Measurements from ENCODE around the gene BCL7A. TPM values are rescaled to one million over a fixed set of nuclear protein-coding genes. Genes with fewer than 3 reads are reported as not detected.

The BCL7A gene
- polyA plus RNA-seq, 1 of the 3 experiments (the other 2 are of a cell fraction): 34.0 TPM

GRCh38 chr12:122076743-122077495, 55.2 kb downstream of the BCL7A start:
- H3K27ac ChIP-seq (ENCODE audit: low read depth in 2 of 2, low read length in 1 of 2): no peak overlapping the region
- ChIA-PET CTCF (interaction anchor here (1.9 to 3.9 kb wide), 3 partner anchors 14 to 25 kb away, joined by 4 to 17 read pairs (median 9); no protein-coding TSS in a partner anchor), POLR2A (no interaction called here)
- H3K4me2 ChIP-seq: no peak overlapping the region
- no peaks in the 10 kb centered on the region for H3K27me3 ChIP-seq (ENCODE audit: insufficient read depth)
- TF ChIP-seq TCF12 (IDR thresholded peaks at IDR 0.05) (no peak), SIN3A (IDR thresholded peaks at IDR 0.05; ENCODE audit: borderline replicate concordance, low read depth, low read length) (no peak)
- no peak overlapping the region for H3K9ac ChIP-seq
- 98% methylated on average over 10 of the region's 10 CpGs for WGBS (ENCODE audit: low lambda C conversion rate)
- H3K4me3 ChIP-seq (ENCODE audit: low read depth in 2 of 2, low read length in 1 of 2): no peak overlapping the region
- H2AFZ ChIP-seq (ENCODE audit: low read depth): no peak overlapping the region
- DNase-seq: no peak
- peaks cover 10% of the 10 kb centered on the region; the same call in 1 of the 2 replicates for H4K20me1 ChIP-seq (ENCODE audit: insufficient read depth)
- H3K36me3 ChIP-seq (replicated peaks in 1 of 2; ENCODE audit: control insufficient read depth in 1 of 2, insufficient read depth in 2 of 2, low read length in 1 of 2): no peaks in the 10 kb centered on the region
- no peaks in the 10 kb centered on the region for H3K9me2 ChIP-seq
- H3K4me1 ChIP-seq (ENCODE audit: control insufficient read depth in 1 of 2, insufficient read depth in 2 of 2, low read depth in 1 of 2, low read length in 1 of 2): peaks cover 17 to 35% of the 10 kb centered on the region in 2 experiments
- no peaks in the 10 kb centered on the region for H3K9me3 ChIP-seq
- peaks cover 31% of the 10 kb centered on the region for H3K79me2 ChIP-seq (ENCODE audit: insufficient read depth)
- H3F3A ChIP-seq (replicated peaks; ENCODE audit: insufficient read depth): peaks cover 41% of the 10 kb centered on the region

DNA sequence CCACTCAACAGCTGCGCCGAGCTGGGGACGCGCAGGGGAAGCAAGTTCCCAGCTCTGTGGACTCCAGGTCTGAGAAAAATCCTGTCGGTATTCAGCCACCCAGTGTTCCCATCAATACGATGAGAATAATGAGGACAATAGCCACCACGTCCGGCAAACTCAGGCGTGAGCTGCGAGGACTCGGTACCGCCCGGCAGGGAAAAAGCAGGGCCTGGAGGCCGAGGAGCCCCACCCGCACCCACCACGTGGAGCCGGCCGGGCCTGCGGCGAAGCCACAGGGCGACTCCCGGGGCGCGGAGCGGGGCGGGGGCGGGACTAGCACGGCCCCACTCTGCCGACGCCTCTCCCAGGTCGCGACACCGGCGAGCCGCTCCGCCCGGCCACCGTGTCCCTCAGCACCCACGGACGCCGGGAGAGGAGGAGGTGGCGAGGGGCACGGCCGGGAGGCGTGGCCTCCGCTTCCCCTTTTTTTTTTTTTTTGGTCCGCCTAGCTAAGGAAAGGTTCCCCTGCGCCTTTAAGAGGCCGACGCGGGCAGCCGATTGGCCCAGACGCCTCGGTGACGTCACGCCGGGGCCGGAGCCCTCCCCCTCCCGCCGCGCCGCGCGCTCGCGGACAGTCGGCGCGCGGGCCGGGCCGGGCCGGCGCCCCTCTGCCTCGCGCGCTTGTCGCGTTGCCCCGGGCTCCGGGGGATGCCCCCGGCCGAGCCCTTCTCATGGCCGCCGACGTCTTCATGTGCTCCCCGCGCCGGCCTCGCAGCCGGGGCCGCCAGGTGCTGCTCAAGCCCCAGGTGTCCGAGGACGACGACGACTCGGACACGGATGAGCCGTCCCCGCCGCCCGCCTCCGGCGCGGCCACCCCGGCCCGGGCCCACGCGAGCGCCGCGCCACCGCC, 56.7 kb downstream of the BCL7A start, which contains the start of gene MLXIP:
Gene MLXIP (plus strand): TSS at position 616 of the 892 bp plus-strand sequence. CDS start 98 bp downstream, at position 714.
- H3K9me3 ChIP-seq: no peaks in the 10 kb centered on the region
- POLR2A ChIA-PET: interaction anchor here (0.6 to 1.6 kb wide), 5 partner anchors 9 to 687 kb away, joined by 3 to 8 read pairs (median 4); no protein-coding TSS in a partner anchor
- TF ChIP-seq, protein P1, sequence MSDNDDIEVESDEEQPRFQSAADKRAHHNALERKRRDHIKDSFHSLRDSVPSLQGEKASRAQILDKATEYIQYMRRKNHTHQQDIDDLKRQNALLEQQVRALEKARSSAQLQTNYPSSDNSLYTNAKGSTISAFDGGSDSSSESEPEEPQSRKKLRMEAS (IDR thresholded peaks at IDR 0.05; ENCODE audit: low read depth): peak; percentile 97
- TF ChIP-seq JUND (IDR thresholded peaks at IDR 0.05): no peak
- no peak for TF ChIP-seq PBX3 (IDR thresholded peaks at IDR 0.05)
- TF ChIP-seq MXI1 (IDR thresholded peaks at IDR 0.05; ENCODE audit: low read depth, low read length): peak; percentile 76
- TF ChIP-seq MEF2A (IDR thresholded peaks at IDR 0.05; ENCODE audit: borderline replicate concordance, low read depth): no peak
- 0 out of 2 replicates have a peak, but pooled peaks have one; percentile 19 for TF ChIP-seq YY1 (IDR thresholded peaks at IDR 0.05; ENCODE audit: low read depth)
- TF ChIP-seq, protein P2, sequence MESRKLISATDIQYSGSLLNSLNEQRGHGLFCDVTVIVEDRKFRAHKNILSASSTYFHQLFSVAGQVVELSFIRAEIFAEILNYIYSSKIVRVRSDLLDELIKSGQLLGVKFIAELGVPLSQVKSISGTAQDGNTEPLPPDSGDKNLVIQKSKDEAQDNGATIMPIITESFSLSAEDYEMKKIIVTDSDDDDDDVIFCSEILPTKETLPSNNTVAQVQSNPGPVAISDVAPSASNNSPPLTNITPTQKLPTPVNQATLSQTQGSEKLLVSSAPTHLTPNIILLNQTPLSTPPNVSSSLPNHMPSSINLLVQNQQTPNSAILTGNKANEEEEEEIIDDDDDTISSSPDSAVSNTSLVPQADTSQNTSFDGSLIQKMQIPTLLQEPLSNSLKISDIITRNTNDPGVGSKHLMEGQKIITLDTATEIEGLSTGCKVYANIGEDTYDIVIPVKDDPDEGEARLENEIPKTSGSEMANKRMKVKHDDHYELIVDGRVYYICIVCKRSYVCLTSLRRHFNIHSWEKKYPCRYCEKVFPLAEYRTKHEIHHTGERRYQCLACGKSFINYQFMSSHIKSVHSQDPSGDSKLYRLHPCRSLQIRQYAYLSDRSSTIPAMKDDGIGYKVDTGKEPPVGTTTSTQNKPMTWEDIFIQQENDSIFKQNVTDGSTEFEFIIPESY (IDR thresholded peaks at IDR 0.05; ENCODE audit: borderline replicate concordance, low read depth): no peak
- TF ChIP-seq EZH2phosphoT487 (IDR thresholded peaks at IDR 0.05; ENCODE audit: borderline replicate concordance, low read depth): no peak
- no peak for TF ChIP-seq ELF1 (IDR thresholded peaks at IDR 0.05)
- peak; percentile 76 for TF ChIP-seq RFX5 (IDR thresholded peaks at IDR 0.05; ENCODE audit: low read length)
- TF ChIP-seq USF1 (IDR thresholded peaks at IDR 0.05; ENCODE audit: borderline replicate concordance, low read depth): peak; percentile 59; the same call in 1 of the 2 replicates
- TF ChIP-seq RCOR1 (IDR thresholded peaks at IDR 0.05; ENCODE audit: low read length): no peak
- 0 out of 2 replicates have a peak, but pooled peaks have one; percentile 36 for TF ChIP-seq TAF1 (IDR thresholded peaks at IDR 0.05; ENCODE audit: borderline replicate concordance, low read depth, low read length)
- peak; percentile 58 for TF ChIP-seq POLR2AphosphoS5 (IDR thresholded peaks at IDR 0.05; ENCODE audit: low read depth, low read length)
- TF ChIP-seq TCF12 (IDR thresholded peaks at IDR 0.05): no peak
- H3K4me2 ChIP-seq: peak within 1 kb of the TSS; percentile 92
- H3K4me1 ChIP-seq (ENCODE audit: control insufficient read depth in 1 of 2, insufficient read depth in 2 of 2, low read depth in 1 of 2, low read length in 1 of 2): peaks cover 15 to 32% of the 10 kb centered on the region in 2 experiments
- H3K27ac ChIP-seq (ENCODE audit: low read depth in 2 of 2, low read length in 1 of 2): peak within 1 kb of the TSS; percentile 70 to 84; a peak in 3 of 4 replicates
- H2AFZ ChIP-seq (ENCODE audit: low read depth): peak within 1 kb of the TSS; percentile 89
- peaks cover 46% of the 10 kb centered on the region for H3K79me2 ChIP-seq (ENCODE audit: insufficient read depth)
- no peaks in the 10 kb centered on the region for H3K36me3 ChIP-seq (replicated peaks in 1 of 2; ENCODE audit: control insufficient read depth in 1 of 2, insufficient read depth in 2 of 2, low read length in 1 of 2)
- peaks cover 25% of the 10 kb centered on the region for H4K20me1 ChIP-seq (ENCODE audit: insufficient read depth)
- peak within 1 kb of the TSS; percentile 73 to 74 for H3K4me3 ChIP-seq (ENCODE audit: low read depth in 2 of 2, low read length in 1 of 2)
- H3K27me3 ChIP-seq (ENCODE audit: insufficient read depth): no peaks in the 10 kb centered on the region
- H3K9ac ChIP-seq: peak within 1 kb of the TSS; percentile 73
- no peaks in the 10 kb centered on the region for H3K9me2 ChIP-seq
- peak; percentile 99 for DNase-seq
- 11% methylated on average over 30 of the region's 113 CpGs for WGBS (ENCODE audit: low lambda C conversion rate)
- CTCF ChIA-PET: interaction anchor here (0.5 to 1.6 kb wide), 6 partner anchors 13 to 111 kb away, joined by 3 to 9 read pairs (median 3); no protein-coding TSS in a partner anchor
- H3F3A ChIP-seq (replicated peaks; ENCODE audit: insufficient read depth): peaks cover 38% of the 10 kb centered on the region
